LNCAP (cell line): ENCODE data around the gene ESYT3.

Experiments used
- CTCF ChIP-seq: fragments of 450-650 bp; IDR thresholded peaks from 2 replicates; pipeline ENCODE4 v1.5.1; 2017; ENCODE audit warnings: mild to moderate bottlenecking

Gene ESYT3

GRCh38 chr3:138440596-138440995, 6.2 kb downstream of the ESYT3 start:
- TF ChIP-seq CTCF: no peak

- no peak for TF ChIP-seq CTCF
These were observed 6.8 kb downstream of the ESYT3 start for GRCh38 chr3:138441256-138441655.

GRCh38 chr3:138441742-138442141, 7.3 kb downstream of the ESYT3 start:
- TF ChIP-seq CTCF: no peak

GRCh38 chr3:138442433-138442832, 8.0 kb downstream of the ESYT3 start:
- TF ChIP-seq CTCF: no peak

- no peak for TF ChIP-seq CTCF
These were observed 8.7 kb downstream of the ESYT3 start for GRCh38 chr3:138443091-138443490.

GRCh38 chr3:138443521-138444503, 9.4 kb downstream of the ESYT3 start:
- TF ChIP-seq CTCF: no peak

GRCh38 chr3:138445236-138445635, 10.8 kb downstream of the ESYT3 start:
- no peak for TF ChIP-seq CTCF
